Natural killer cell (primary cell): Measurements from ENCODE around the gene CSMD2. TPM values are rescaled to one million over a fixed set of nuclear protein-coding genes. Genes with fewer than 3 reads are reported as not detected.

ENCODE experiments used
- ATAC-seq, 3 donors: fragments of 150-1000 bp in 2 of 3; fragments of 200-7000 bp in 1 of 3; cut with Tn5 transposase; 1 replicate in 1 of 3; 2 replicates in 2 of 3; pipeline ENCODE4 v1.10.0; 2021; ENCODE audit warnings: mild to moderate bottlenecking in 2 of 3, moderate library complexity in 2 of 3
- DNase-seq, 2 donors: peaks; one replicate each; pipeline versions ENCODE4 v3.0.0 to v3.0.0-alpha.2; 2013 to 2021; ENCODE audit warnings: mixed read lengths in 1 of 2
- H3K27ac ChIP-seq: one replicate; pipeline ENCODE4 v1.5.1; 2013; ENCODE audit warnings: mild to moderate bottlenecking, low read length
- H3K27me3 ChIP-seq: one replicate; pipeline ENCODE4 v1.6.1; 2013; ENCODE audit warnings: low read length; ENCODE audit not compliant: control insufficient read depth, insufficient read depth
- H3K36me3 ChIP-seq: one replicate; pipeline ENCODE4 v1.6.1; 2013; ENCODE audit warnings: low read length; ENCODE audit not compliant: control insufficient read depth, insufficient read depth
- H3K4me1 ChIP-seq: one replicate; pipeline ENCODE4 v1.6.1; 2013; ENCODE audit warnings: low read length; ENCODE audit not compliant: control insufficient read depth, insufficient read depth
- H3K4me3 ChIP-seq: one replicate; pipeline ENCODE4 v1.5.1; 2013; ENCODE audit warnings: low read length
- H3K9me3 ChIP-seq: one replicate; pipeline ENCODE4 v1.6.1; 2013; ENCODE audit warnings: low read length; ENCODE audit not compliant: control insufficient read depth, insufficient read depth
- H3K27ac Mint-ChIP-seq, 2 donors: one replicate each; pipeline ENCODE4 v1.8.0; 2022; ENCODE audit warnings: mild to moderate bottlenecking in 2 of 2, mixed read lengths in 2 of 2, moderate library complexity in 1 of 2
- H3K27me3 Mint-ChIP-seq, 2 donors: one replicate each; pipeline ENCODE4 v1.8.0; 2022; ENCODE audit warnings: low read depth in 2 of 2, mixed read lengths in 2 of 2
- H3K36me3 Mint-ChIP-seq: one replicate; pipeline ENCODE4 v1.8.0; 2022; ENCODE audit warnings: mixed read lengths
- H3K4me1 Mint-ChIP-seq, 2 donors: one replicate each; pipeline ENCODE4 v1.8.0; 2022; ENCODE audit warnings: mixed read lengths in 2 of 2
- H3K4me3 Mint-ChIP-seq: one replicate; pipeline ENCODE4 v1.8.0; 2022; ENCODE audit warnings: mild to moderate bottlenecking, moderate library complexity, mixed read lengths
- H3K9me3 Mint-ChIP-seq, 2 donors: one replicate each; pipeline ENCODE4 v1.8.0; 2022; ENCODE audit warnings: mixed read lengths in 2 of 2
- CTCF ChIP-seq: fragments of 200-600 bp; IDR thresholded peaks from one replicate; pipeline ENCODE4 v1.8.0; 2022; ENCODE audit warnings: antibody characterized with exemption
- WGBS: methylation state at CpG from one replicate; pipeline ENCODE4 v1.1.7; 2013; ENCODE audit warnings: missing lambda C conversion rate; ENCODE audit not compliant: insufficient coverage; 5-methylcytosine and 5-hydroxymethylcytosine counted together
- intact Hi-C: fragments of 100-400 bp; cut with micrococcal nuclease; formaldehyde crosslinking; loops from one replicate; pipeline ENCODE4 v1.14.2; 2022
- total RNA-seq, 4 donors: library from RNA; stranded (reverse); fragments of 120-200 nt in 1 of 4; gene quantifications; one replicate each; pipeline versions ENCODE4 v1.2.3 to v1.2.4, GENCODE V29; 2013 to 2022

Gene CSMD2
- total RNA-seq, 3 donors from 2014 or later (not counting 1 experiment from before 2014, with no cell fraction given) = not detected

GRCh38 chr1:33810571-33810970 lies 354.5 kb downstream of the CSMD2 start:
- no peaks in the 10 kb centered on the region for H3K9me3 ChIP-seq
- ATAC-seq (no peak), DNase-seq (no peak)
- Mint-ChIP-seq H3K4me3 (no peak overlapping the region), H3K27ac (no peak overlapping the region), H3K27me3 (peaks cover 28 to 40% of the 10 kb centered on the region in 2 donors), H3K4me1 (no peaks in the 10 kb centered on the region), H3K9me3 (peaks cover 3 to 5% of the 10 kb centered on the region in 2 donors), H3K36me3 (peaks cover 12% of the 10 kb centered on the region)
- intact Hi-C loops = no loop called here
- WGBS = 100% methylated on average over 3 of the region's 5 CpGs
- no peak overlapping the region for H3K27ac ChIP-seq
- H3K27me3 ChIP-seq = no peaks in the 10 kb centered on the region
- no peaks in the 10 kb centered on the region for H3K4me1 ChIP-seq
- H3K4me3 ChIP-seq = no peak overlapping the region
- no peaks in the 10 kb centered on the region for H3K36me3 ChIP-seq
- no peak for TF ChIP-seq CTCF

GRCh38 chr1:33805988-33806387 lies 359.0 kb downstream of the CSMD2 start:
- WGBS = 86% methylated on average over 2 of the region's 3 CpGs
- no peak overlapping the region for H3K4me3 ChIP-seq
- Mint-ChIP-seq H3K27ac (no peak overlapping the region), H3K4me3 (no peak overlapping the region), H3K27me3 (peaks cover 16 to 21% of the 10 kb centered on the region in 2 donors), H3K36me3 (peaks cover 12% of the 10 kb centered on the region), H3K4me1 (no peaks in the 10 kb centered on the region), H3K9me3 (peaks cover 3 to 5% of the 10 kb centered on the region in 2 donors)
- no peaks in the 10 kb centered on the region for H3K4me1 ChIP-seq
- no peak overlapping the region for H3K27ac ChIP-seq
- ATAC-seq = no peak
- H3K9me3 ChIP-seq = no peaks in the 10 kb centered on the region
- no peaks in the 10 kb centered on the region for H3K27me3 ChIP-seq
- DNase-seq = no peak
- intact Hi-C loops = no loop called here
- no peak for TF ChIP-seq CTCF
- no peaks in the 10 kb centered on the region for H3K36me3 ChIP-seq

GRCh38 chr1:33802268-33802667 lies 362.8 kb downstream of the CSMD2 start:
- 94% methylated on average over 2 of the region's 2 CpGs for WGBS

More at GRCh38 chr1:33802268-33802667, 362.8 kb downstream of the CSMD2 start:
- no peak overlapping the region for H3K27ac ChIP-seq
- Mint-ChIP-seq H3K4me3 (no peak overlapping the region), H3K27ac (no peak overlapping the region), H3K4me1 (no peaks in the 10 kb centered on the region), H3K36me3 (no peaks in the 10 kb centered on the region), H3K9me3 (peaks cover 4 to 7% of the 10 kb centered on the region in 2 donors), H3K27me3 (peaks cover 15 to 16% of the 10 kb centered on the region in 2 donors)
- H3K27me3 ChIP-seq = no peaks in the 10 kb centered on the region
- no peak overlapping the region for H3K4me3 ChIP-seq
- DNase-seq = no peak
- H3K9me3 ChIP-seq = peaks cover 9% of the 10 kb centered on the region
- intact Hi-C loops = no loop called here
- no peaks in the 10 kb centered on the region for H3K4me1 ChIP-seq
- ATAC-seq = no peak
- no peak for TF ChIP-seq CTCF
- no peaks in the 10 kb centered on the region for H3K36me3 ChIP-seq
